GM13976 (cell line): ENCODE measurements around the gene KATNAL2.
A peak's percentile ranks its signal among the peaks of the same experiment; 100 is the strongest.

Experiments
- DNase-seq: peaks from one replicate; pipeline ENCODE4 v3.0.0; 2012; ENCODE audit warnings: low spot score
- in situ Hi-C: fragments of 300-500 bp; cut with MboI; formaldehyde crosslinking; loops from one replicate; pipeline ENCODE4 v1.12.0; 2022; ENCODE audit warnings: low sequenced_read_pairs, mixed read lengths, inconsistent platforms; ENCODE audit not compliant: unreplicated experiment
- TF ChIP-seq, protein P1 (sequence below): IDR thresholded peaks from 2 replicates; pipeline ENCODE4 v1.5.1; 2012; ENCODE audit warnings: borderline replicate concordance, mild to moderate bottlenecking; ENCODE audit not compliant: insufficient read depth; ENCODE audit errors: extremely low read depth, missing control alignments, control extremely low read depth

KATNAL2 gene

DNA sequence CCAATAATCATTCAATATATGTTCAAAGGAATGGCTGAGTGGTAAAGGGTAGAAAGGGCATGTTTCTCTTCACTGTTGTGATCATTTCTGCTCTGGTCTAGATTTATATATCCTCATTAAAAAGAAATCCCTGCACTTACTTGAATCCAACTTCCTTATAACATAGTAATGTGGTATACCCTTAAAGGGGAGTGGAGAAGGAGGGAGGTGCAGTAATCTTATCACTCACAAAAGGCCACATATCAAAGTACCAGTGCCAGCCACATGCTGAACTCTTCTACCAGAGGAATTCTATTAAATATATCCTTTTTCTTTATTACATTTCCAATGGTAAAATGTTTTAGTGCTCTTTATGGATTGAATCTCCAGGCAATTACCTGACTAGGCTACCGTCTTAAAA, 3.3 kb downstream of the KATNAL2 start:
- in situ Hi-C loops: no loop called here
- no peak for DNase-seq
- TF ChIP-seq, protein P1, sequence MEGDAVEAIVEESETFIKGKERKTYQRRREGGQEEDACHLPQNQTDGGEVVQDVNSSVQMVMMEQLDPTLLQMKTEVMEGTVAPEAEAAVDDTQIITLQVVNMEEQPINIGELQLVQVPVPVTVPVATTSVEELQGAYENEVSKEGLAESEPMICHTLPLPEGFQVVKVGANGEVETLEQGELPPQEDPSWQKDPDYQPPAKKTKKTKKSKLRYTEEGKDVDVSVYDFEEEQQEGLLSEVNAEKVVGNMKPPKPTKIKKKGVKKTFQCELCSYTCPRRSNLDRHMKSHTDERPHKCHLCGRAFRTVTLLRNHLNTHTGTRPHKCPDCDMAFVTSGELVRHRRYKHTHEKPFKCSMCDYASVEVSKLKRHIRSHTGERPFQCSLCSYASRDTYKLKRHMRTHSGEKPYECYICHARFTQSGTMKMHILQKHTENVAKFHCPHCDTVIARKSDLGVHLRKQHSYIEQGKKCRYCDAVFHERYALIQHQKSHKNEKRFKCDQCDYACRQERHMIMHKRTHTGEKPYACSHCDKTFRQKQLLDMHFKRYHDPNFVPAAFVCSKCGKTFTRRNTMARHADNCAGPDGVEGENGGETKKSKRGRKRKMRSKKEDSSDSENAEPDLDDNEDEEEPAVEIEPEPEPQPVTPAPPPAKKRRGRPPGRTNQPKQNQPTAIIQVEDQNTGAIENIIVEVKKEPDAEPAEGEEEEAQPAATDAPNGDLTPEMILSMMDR: no peak

DNA sequence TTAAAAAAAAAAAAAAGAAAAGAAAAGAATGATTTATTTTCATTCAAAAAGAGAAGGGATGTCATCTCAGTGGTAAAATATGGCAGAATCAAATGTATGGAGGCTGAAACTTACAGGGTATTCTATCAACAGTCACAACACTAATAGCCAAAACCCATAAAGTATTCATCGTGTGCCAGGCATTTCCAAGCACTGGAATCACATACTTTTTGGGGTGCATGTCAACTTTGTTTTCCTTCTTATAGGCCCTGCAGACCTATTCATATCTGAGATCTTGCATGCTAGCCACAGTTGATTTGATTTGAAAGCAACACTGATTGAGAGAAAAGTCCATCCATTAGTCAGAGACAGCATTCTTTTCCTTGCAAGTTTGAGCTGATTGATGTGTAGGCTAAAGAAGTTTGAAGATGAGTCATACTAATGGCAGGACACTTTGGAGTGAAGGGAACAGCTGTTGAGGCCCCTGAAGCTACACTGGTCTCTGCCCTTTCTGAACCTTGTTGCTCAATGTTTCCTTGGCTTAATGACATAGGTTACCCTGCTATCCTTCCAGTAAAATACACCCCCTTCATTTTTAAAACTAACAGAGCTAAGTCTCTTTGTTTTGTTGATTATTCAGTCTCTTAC, 22.0 kb downstream of the KATNAL2 start:
- in situ Hi-C loops: no loop called here
- DNase-seq: no peak
- TF ChIP-seq, protein P1: no peak

DNA sequence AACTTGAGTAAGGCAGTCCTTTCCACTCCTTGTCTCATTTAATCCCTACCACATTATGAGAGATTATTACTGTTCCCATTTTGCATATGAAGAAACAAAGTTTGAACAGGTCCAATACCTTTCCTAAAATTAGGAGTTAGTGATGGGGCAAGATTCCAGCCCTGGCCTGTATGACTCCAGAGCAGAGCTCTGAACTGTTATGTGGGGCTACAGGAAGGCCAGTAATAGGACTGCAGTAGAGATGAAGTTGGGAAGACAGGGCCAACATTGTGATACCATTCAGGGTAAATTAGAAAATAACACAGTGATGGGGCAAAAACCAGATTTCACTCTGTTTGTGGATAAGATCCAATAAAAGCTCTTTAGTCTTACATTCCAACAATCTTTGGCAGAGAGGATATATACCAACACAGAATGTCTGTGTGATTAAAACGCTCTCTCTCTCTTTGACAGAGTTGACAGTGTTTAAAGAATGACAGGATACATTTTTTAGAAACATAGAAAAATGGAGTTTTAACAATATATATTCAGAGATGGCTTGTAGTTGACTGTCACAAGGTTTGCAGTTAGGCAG, 22.7 kb downstream of the KATNAL2 start:
- TF ChIP-seq, protein P1: no peak
- in situ Hi-C loops: no loop called here
- no peak for DNase-seq

DNA sequence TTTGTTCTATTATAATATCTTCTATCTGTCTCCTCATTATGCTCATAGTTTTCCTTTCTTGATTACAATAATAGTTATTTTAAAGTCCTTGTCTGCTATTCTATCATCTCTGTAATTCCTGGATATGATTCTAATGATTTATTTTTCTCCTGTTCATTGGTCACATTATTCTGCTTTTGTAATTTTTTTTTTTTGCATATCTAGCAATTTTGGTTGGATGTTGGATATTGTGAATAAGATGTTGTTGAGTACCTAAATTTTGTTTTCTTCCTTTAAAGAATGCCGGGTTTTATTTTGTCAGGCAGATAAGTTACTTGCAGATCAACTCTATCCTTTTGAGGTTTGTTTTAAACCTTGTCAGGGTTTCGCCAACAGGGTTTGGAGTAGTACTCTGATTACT, 25.2 kb downstream of the KATNAL2 start:
- in situ Hi-C loops: no loop called here
- no peak for DNase-seq
- TF ChIP-seq, protein P1: no peak

DNA sequence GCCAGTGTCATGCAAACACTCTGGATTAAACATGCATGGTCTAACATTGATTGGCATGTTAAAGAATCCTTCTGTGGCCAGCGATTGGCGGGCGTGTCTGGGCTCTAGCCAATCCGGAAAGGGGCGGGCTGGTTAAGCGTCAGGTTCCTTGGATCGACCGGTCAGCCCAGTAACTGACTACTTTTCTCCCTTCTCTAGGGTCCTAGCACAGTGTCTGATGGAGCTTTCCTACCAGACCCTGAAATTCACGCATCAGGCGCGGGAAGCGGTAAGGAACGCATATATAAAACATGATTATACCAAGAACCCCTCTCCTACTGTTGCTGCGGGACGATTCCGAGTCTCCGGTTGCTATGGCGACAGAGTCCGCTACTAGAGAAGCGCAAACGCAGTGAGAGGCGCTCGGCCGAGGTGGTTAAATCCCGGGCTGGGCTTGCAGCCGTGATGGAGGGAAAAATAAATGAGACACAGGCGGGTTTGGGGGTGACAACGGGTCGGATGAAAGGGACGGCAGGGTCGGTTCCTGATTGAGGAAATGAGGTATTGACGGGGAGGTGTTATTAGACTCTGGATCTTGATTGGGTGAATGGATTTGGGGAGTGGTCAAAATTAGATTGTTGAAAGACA, 29.4 kb downstream of the KATNAL2 start:
- TF ChIP-seq, protein P1: no peak
- in situ Hi-C loops: no loop called here
- peak; percentile 73 for DNase-seq

DNA sequence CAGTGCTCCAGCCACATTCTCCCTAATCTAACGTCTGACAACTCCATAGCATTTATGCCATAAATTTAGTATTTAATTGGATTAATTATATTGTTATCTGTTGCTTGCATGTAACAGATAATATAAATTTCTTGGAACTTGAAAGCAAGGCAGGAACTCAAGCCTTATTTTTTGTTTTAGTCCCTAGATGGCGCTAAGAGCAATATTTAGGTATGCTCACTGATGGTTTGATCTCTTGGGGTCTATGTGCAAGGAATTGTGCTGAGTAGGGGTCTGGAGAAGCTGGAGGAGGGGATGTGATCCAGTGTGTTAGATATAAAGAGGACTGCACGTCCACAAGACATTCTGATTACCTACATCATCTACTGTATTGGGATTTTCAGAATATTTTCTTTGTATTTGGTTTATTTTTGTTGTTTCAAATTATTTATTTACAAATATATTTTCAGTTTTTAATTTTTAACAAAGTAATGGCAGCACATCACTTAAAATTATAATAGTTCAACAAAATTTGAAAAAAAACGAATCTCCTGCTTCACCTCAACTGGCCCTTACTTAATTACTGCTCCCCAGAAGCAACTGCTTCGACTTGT, 32.8 kb downstream of the KATNAL2 start:
- in situ Hi-C loops: no loop called here
- peak; percentile 41 for DNase-seq
- TF ChIP-seq, protein P1: peak; percentile 33
